KBM-7 (cell line): ENCODE data around the gene PRR16.

Experiments
- DNase-seq: peaks from one replicate; pipeline ENCODE4 v3.0.0-alpha.2; 2015
- in situ Hi-C: fragments of 300-500 bp; cut with MboI; formaldehyde crosslinking; loops from 2 replicates; pipeline ENCODE4 v1.14.3; 2020; ENCODE audit warnings: low sequenced_read_pairs, low pct_unique_long_range_greater_than_20kb, mixed read lengths

PRR16 gene

DNA sequence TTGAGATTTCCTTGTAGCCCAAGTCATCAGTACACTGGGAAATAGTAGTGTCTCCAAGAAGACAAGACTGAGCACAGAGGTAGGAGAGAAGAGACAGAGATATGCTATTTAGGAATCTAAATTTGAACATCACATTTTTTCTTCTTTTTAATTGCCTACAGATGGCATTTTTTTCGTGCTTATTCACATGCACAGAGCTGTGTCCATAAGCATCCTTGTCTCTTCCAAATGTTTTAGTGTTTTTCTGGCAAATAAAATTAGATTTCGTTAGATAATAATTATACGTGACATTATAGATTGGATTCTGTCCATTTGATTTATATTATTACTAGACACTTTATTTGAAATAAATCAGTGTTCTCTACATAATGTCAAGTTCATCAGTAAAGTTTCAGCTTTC is 80.9 kb downstream of the PRR16 start:
- no peak for DNase-seq
- in situ Hi-C loops: no loop called here

DNA sequence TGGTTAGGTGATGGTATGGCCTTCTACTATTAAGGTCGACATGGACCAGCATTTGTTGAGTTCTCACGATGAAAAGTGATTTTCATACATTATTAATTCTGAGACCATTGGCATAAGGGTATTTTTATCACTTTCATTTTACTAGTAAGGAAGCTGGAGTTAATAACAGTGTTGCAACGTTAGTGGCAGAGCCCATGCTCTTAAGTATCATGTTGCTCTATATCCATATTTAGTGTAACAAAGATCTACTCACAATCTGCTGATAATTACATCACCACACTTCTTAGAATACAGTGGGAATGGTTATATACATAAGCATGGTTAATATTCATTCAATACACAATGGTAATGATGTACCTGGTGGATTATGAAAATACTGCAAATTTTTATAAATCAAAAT is 81.9 kb downstream of the PRR16 start:
- in situ Hi-C loops: no loop called here
- DNase-seq: no peak

DNA sequence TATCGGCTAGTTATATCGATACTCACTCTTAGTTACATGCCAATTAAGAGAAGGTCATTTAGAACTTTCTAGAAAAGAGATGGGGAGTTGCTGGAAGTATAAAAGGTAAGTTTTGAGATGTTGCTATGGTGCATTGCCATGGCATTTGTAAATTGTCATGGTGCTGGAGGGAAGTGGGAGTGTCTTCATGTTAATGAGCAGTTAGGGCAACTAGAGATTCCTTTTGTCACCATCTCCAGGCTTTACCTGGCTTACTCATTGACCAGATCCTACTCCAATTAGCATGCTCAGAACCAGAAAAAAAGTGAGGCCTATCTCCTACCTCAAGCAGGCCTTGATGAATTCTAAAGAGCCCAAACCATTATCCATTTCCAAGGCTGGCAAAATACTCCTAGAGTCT is 82.8 kb downstream of the PRR16 start:
- no peak for DNase-seq
- in situ Hi-C loops: no loop called here

DNA sequence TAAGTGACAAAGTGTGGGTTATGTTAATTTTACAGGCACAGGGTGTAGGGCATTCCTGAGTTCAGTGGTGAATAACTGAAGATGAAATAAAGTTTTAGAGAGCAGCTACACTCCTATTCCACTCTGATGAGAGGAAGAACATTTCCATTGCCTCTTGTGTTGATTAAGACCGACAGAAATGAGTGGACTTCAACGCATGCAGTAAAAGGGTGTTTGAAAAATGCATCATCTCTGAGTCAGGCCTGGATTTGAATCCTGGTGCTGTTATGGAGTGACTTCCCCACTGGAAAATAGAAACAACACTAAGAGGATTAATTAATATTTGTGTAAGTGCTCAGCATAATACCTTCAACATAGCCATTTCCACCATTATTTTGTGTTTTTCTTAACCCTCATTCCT is 86.3 kb downstream of the PRR16 start:
- DNase-seq: no peak
- in situ Hi-C loops: no loop called here

DNA sequence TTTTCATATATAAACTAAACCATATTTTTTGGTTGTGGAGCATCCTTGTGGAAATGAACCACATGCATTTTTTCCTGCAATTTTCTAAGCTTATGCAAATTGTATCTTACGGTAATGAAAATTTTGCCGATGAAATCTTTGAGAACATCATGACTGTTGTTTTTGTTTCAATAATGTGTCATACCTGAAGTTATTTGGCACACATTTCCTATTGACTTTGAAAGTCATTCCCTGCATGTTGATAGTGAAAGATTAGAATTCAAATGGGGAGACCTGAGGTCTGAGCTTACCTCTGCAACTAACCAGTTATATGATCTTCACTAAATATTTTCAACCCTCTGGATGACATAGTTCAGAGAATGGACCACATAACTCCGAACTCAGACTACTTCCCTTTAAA is 88.5 kb downstream of the PRR16 start:
- DNase-seq: no peak
- in situ Hi-C loops: no loop called here

DNA sequence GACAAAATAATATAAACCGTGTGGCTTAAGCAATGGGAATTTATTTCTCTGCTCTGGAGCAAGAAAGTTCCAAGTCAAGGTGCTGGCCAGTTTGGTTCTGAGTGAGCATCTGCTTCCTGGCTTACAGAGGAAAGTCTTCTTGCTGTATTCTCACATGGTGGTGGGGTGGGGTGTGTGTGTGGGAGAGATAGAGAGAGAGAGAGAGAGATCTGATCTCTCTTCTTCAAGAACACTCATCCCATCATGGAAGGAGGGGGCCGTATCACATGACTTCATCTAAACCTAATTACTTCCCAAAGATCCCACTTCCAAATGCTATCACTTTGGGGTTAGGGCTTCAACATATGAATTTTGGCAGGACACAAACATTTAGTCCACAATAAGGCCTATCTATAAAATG is 91.2 kb downstream of the PRR16 start:
- in situ Hi-C loops: no loop called here
- no peak for DNase-seq

DNA sequence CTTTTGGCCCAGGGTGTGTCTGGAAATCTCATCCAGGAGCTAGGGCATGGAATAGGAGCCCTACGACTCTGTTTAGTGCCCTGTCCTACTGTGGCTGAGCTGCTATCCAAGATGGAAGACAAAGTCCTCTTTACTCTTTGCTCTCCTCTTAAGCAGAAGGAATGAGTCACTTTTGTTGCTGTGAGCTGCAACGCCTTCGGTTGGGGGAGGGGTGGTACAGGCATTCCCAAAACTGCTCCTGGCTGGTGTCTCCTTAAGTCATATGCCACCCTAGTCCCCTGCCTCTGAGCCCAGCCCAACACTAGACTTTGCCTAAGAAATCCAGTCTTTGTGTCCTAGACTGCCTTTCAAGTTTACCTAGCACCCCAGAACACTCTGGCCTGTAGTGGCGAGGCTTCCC is 99.9 kb downstream of the PRR16 start:
- in situ Hi-C loops: no loop called here
- DNase-seq: no peak

DNA sequence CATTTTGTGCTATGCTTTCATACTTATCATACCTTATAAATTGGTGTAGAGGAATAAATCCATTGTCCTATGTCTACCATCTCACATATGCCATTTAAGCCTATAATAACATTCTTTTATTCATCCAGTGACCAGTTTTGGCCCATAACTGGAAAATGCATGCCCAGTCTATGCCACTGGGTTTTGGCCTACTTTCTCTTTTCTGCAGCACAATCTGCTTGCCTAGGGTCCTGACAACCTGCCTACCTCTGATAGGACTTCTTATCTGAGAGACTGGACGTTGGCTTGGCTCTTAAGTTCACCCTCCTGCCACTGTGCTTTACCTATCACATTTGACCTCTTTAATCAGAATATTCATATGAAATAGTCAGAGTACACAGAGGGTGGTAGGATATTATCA is 103.0 kb downstream of the PRR16 start:
- in situ Hi-C loops: no loop called here
- DNase-seq: no peak

DNA sequence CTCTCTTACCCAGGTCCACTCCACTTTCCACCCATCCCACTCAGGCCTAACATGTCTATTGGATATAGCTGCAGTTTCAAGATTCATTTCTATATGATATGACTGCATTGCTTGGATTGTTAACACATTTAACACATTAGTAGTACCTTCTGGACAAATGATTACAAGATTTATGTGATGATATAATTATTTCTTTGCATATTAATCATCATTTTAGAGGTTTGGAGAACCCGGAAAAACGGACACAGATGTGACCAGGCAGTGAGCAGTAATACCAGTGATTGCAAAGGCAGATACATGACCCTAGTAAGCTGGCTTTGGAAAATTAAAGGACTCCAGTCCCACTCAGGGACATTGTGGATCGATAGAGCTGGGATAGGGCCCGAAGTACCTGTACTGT is 103.8 kb downstream of the PRR16 start:
- in situ Hi-C loops: no loop called here
- DNase-seq: no peak

DNA sequence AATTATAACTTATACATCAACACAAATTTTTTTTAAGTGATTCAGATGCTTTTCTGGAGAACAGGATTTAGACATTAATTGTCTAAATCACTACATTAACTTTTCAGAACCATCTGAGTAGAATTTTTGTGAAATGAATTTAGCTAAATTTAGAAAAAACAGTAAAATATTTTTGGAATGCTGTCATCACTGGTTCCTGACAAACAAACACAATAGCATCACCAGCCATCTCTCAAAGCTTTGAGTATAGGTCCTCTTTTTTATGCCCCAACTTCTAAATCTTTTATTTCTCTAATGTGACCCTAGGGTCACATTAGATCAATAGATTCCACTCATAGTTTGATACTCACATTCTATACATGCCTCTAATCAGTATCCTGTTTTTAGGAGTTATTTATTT is 104.6 kb downstream of the PRR16 start:
- in situ Hi-C loops: no loop called here
- DNase-seq: no peak

DNA sequence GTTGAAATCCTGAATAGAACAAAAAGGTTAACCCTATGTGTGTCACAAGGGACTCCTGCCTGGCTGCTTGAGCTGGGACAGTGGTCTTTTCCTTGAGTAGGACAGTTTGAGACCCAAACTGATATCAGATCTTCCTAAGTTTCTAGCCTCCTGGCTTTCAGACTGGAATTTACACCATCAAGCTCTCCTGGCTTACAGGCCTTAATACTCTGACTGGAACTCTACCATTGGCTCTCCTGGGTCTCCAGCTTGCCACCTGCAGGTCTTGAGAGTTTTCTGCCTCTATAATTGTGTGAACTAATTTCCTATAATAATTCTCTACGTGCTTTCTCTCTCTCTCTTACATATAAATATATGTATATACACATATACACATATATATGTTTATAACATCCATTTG is 112.5 kb downstream of the PRR16 start:
- DNase-seq: no peak
- in situ Hi-C loops: no loop called here

DNA sequence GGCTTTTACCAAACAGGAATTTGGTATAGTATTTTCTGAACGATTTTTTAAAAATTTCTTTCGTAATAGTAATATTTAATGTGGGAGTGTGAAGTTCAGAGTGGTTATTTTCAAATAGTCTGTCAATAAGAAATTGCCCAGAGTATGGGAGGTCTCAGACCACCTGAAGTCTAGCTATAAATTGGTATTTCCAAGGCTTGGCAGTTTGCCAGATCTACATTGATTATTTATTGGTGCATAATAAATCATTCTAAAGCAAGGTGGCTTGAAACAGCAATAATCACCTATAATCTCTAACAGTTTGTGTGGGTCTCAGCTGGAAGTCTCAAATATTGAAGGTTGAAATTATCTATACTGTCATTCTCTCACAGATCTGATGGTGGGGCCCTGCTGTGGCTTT is 118.5 kb downstream of the PRR16 start:
- in situ Hi-C loops: no loop called here
- no peak for DNase-seq

DNA sequence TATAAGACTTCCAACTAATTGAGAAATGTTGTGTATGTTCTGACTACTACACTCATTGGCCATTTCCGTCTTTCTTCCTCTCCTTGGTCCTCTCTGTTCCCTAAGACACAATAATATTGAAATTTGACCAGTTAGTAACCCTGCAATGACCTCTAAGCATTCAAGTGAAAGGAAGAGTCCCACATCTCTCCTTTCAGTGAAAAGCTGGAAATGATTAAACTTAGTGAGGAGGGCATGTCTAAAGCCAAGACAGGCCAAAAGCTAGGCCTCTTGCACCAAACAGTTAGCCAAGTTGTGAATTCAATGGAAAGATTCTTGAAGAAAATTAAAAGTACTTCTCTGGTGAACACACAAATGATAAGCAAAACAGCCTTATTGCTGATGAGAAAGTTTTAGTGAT is 122.5 kb downstream of the PRR16 start:
- in situ Hi-C loops: no loop called here
- DNase-seq: no peak

DNA sequence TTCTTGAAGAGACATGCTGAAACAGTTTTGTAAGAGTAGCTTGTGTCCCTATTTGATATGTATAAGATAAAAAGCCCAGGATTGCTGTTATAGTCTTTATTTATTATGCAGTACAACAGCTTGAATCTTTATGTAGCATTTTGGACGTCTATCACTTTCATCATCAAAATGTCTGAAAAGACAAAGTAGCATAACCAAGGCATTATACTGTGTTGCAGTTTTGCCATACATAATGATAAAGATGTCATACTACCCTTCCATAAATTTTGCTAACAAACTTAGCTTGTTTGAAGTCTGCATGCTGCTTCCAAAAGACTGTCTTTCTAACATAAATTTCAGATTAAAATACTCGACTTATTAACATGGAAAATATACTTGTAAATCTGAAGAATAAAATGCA is 127.8 kb downstream of the PRR16 start:
- no peak for DNase-seq
- in situ Hi-C loops: no loop called here

DNA sequence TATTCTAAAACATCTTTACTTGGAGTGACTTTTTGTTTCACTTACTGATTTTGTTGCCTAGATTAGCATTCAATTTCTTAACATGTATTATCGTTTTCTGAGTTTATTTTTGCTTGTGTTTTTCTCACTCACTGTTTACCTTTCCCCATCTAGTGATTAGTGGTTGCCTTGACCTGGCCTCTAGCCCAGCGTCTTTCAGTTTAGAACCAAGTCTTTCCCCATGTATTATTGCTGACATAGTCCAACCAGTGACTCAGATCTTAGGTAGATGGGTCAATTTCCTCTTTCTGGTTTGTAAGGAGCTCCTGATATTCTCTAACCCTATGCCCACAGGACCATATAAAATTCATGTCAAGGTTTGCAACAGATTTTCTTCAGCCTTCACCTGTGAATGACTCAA is 135.5 kb downstream of the PRR16 start:
- in situ Hi-C loops: no loop called here
- DNase-seq: peak; percentile 5

DNA sequence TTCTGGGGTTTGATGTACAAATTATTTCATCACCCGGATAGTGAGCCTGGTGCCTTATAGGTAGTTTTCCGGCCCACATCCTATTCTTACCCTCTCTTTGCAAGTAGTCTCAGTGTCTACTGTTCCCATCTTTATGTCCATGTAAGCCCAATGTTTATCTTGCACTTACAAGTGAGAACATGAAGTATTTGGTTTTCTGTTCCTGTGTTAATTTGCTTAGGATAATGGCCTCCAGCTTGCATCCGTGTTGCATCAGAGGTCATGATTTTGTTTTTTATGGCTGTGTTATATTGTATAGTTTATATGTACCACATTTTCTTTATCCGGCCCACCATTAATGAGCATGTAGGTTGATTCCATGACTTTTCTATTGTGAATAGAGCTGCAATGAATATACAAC is 136.5 kb downstream of the PRR16 start:
- no peak for DNase-seq
- in situ Hi-C loops: no loop called here

DNA sequence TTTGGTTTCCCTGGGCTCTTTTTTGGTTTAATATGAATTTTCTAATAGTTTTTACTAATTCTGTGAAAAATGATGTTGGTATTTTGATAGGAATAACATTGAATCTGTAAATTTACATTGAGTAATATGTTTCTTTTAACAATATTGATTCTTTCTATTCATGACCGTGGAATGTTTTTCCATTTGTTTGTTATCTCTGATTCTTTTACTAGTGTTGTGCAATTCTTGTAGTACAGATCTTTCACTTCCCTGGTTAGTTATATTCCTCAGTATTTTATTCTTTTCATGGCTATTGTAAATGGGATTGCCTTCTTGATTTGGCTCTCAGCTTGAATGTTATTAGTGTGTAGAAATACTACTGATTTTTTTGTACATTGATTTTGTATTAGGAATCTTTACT is 137.9 kb downstream of the PRR16 start:
- in situ Hi-C loops: no loop called here

DNA sequence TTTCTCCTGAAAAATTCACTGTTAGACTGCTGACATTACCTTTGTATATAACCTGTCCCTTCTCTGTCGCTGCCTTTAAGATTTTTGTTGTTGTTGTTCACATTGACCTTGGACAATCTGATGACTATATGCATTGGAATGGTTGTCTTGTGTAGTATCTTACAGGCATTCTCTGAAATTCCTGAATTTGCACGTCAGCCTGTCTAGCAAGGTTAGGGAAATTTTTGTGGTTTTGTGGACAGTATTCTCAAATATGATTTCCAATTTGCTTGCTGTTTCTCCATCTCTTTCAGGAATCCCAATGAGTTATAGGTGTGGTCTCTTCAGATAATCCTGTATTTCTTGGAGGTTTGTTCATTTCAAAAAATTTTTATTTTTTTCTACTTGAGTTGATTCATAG is 140.8 kb downstream of the PRR16 start:
- in situ Hi-C loops: no loop called here
- no peak for DNase-seq

More for the DNA sequence above, 137.9 kb downstream of the PRR16 start:
- no peak for DNase-seq

DNA sequence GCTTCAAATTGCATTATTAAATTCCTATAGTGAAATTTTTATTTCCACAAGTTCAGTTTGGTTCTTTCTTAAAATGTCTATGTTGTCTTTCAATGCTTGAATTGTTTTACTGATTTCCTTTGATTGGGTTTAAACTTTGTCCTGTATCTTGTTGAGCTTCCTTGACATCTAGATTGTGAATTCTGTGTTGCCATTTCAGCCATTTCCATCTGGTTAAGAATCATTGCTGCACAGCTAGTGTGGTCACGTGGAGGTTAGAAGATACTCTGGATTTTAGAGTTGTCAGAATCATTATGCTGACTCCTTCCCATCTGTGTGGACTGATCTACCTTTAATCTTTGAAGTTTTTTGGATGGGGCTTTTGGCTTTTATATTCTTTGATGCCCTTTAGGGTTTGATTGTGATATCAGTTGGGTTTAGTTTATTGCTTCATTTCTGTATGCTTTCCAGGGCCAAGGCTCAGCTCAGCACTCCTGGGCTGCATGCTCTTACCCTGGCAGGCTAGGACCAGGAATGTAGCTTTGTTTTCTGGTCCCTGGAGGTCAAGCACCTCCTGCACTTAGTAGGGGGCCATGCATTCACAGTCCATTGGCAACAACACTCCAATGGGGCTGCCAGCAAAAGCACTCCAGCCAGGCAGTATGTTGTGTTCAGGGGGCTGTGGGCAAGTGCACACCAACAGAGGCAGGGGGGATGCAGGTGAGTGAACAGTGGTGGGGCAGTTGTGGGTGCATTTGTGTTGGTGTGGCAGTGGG is 141.4 kb downstream of the PRR16 start:
- no peak for DNase-seq
- in situ Hi-C loops: no loop called here

DNA sequence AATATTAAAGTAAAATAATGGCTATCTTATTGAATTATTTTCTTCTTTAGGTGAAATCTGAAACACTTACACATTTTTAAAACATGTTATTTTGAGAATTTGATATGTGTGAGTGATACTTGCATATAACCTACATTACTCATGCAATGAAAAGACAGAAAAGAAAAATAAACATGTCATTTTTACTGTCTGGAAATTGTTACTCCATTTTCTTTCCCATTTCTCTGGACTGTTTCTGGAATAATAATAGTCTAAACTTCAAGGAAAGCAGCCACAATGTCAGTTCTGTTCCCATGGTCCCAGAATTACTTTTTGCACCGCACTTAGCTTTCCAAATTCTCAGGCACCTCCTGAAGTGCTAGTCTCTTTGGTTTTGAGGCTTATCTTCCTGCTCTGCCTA is 145.5 kb downstream of the PRR16 start:
- DNase-seq: no peak
- in situ Hi-C loops: no loop called here

DNA sequence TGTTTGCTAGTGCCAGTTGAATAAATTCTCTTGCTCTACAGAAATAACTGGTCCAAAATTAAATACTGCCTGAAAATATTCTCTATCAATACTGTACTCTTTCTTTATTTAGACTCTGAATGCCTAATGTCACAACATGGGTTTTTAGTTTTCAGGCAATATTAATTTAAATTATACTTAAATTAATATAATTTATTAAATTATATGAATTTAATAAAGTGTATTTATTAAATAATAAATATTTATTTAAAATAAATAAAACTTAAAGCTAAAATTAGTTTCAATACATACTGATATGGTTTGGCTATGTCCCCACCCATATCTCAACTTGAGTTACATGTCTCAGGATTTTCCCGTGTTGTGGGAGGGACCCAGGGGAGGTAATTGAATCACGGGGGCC is 146.0 kb downstream of the PRR16 start:
- no peak for DNase-seq
- in situ Hi-C loops: no loop called here

DNA sequence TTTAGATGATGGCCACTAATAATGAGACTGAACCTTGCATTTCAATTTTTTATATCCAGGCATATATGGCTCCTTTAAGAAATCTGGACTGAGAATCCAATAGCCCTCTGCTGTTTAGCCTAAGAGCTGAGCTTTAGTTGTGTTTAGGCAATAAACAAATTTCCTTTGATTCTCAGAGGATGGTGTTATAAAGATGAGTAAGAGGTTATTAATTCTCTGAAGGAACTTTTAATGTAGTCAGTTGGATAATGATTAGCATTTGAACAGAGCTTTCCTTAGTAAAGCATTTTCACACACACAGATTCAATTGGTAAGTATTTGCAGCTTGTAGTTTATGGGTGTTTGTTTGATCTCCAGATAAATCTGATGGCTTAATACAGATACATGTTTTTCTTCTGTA is 149.6 kb downstream of the PRR16 start:
- no peak for DNase-seq
- in situ Hi-C loops: no loop called here
